OCI-LY7 (cell line): Measurements from ENCODE around the gene HCFC1R1.

Experiments used
- EZH2phosphoT487 ChIP-seq: fragments of 200-600 bp; sonication (generic); IDR thresholded peaks from 2 replicates; pipeline ENCODE4 v1.6.1; 2018; ENCODE audit warnings: low read depth, borderline replicate concordance, mild to moderate bottlenecking, mixed run types, antibody characterized with exemption, low read length, moderate library complexity, mixed read lengths
- TF ChIP-seq, protein P1 (sequence below): fragments of 200-600 bp; sonication (generic); conservative IDR thresholded peaks from 2 replicates; pipeline ENCODE4 v1.5.1; 2014; ENCODE audit warnings: mild to moderate bottlenecking, antibody characterized with exemption, low read length, moderate library complexity, mixed read lengths

DNA sequence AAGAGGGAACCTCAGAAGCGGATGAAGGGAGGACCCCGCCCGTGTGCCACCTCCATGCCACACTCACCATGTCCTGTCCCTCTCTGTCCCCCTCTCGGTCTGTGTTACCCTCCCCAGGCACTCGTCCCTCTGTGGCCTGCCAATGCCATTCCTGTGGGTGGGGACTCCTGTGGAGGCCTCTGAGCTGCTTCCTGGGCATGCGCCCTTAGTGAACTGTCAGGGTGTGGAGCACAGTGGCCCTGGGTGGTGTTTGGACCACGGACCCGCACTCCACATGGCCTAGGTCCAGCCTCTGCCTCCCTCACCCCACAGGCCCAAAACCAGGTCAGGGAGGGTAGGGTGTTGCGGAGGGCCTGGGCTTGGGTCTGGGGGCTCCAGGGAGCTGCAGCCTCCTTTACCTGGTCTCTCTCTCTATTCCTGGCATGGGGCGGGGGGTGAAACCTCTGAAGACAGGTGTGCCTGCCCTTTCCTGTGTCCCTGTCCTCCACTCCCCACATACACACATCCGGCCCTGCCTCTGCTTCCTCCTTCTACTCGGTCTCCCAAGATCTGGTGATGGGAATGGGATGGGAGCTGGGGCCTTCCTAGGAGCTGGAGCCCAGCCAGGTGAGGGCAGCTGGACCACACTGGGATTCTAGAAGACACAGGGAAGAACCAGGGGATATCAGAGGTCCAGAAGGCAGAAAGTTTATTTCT, 32.0 kb downstream of the HCFC1R1 start:
- TF ChIP-seq, protein P1, sequence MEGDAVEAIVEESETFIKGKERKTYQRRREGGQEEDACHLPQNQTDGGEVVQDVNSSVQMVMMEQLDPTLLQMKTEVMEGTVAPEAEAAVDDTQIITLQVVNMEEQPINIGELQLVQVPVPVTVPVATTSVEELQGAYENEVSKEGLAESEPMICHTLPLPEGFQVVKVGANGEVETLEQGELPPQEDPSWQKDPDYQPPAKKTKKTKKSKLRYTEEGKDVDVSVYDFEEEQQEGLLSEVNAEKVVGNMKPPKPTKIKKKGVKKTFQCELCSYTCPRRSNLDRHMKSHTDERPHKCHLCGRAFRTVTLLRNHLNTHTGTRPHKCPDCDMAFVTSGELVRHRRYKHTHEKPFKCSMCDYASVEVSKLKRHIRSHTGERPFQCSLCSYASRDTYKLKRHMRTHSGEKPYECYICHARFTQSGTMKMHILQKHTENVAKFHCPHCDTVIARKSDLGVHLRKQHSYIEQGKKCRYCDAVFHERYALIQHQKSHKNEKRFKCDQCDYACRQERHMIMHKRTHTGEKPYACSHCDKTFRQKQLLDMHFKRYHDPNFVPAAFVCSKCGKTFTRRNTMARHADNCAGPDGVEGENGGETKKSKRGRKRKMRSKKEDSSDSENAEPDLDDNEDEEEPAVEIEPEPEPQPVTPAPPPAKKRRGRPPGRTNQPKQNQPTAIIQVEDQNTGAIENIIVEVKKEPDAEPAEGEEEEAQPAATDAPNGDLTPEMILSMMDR = no peak
- TF ChIP-seq EZH2phosphoT487 = no peak
